Hepatocyte (in vitro differentiated cells): Measurements from ENCODE around the gene GGA2. TPM values are rescaled to one million over a fixed set of nuclear protein-coding genes. Genes with fewer than 3 reads are reported as not detected.

ENCODE experiments used
- DNase-seq: peaks from one replicate; pipeline ENCODE4 v3.0.0-alpha.2; 2016; ENCODE audit warnings: low spot score
- H2AFZ ChIP-seq: fragments of 200-600 bp; sonication (generic); 2 replicates; pipeline ENCODE4 v1.6.0; 2016; ENCODE audit warnings: antibody characterized with exemption, mild to moderate bottlenecking
- H3K27ac ChIP-seq: fragments of 200-600 bp; sonication (generic); 2 replicates; pipeline ENCODE4 v1.5.1; 2016; ENCODE audit warnings: mild to moderate bottlenecking
- H3K27me3 ChIP-seq: fragments of 200-600 bp; sonication (generic); 2 replicates; pipeline ENCODE4 v1.6.1; 2016
- H3K36me3 ChIP-seq: fragments of 200-600 bp; sonication (generic); replicated peaks from 2 replicates; pipeline ENCODE4 v1.5.1; 2016; ENCODE audit warnings: low read depth; ENCODE audit not compliant: insufficient read depth
- H3K4me1 ChIP-seq: fragments of 200-600 bp; sonication (generic); 2 replicates; pipeline ENCODE4 v1.5.1; 2016; ENCODE audit warnings: mild to moderate bottlenecking, moderate library complexity; ENCODE audit not compliant: insufficient read depth
- H3K4me2 ChIP-seq: fragments of 200-600 bp; sonication (generic); 2 replicates; pipeline ENCODE4 v1.6.0; 2016
- H3K4me3 ChIP-seq: fragments of 200-600 bp; sonication (generic); 2 replicates; pipeline ENCODE4 v1.5.1; 2016; ENCODE audit warnings: mild to moderate bottlenecking
- H3K79me2 ChIP-seq: fragments of 200-600 bp; sonication (generic); 2 replicates; pipeline ENCODE4 v1.6.0; 2017; ENCODE audit warnings: mild to moderate bottlenecking
- H3K9me2 ChIP-seq: fragments of 200-600 bp; sonication (generic); replicated peaks from 2 replicates; pipeline ENCODE4 v1.6.0; 2017; ENCODE audit warnings: mild to moderate bottlenecking; ENCODE audit not compliant: insufficient read depth
- H3K9me3 ChIP-seq: fragments of 200-600 bp; sonication (generic); 2 replicates; pipeline ENCODE4 v1.5.1; 2016; ENCODE audit warnings: low read depth, mild to moderate bottlenecking
- H4K20me1 ChIP-seq: fragments of 200-600 bp; sonication (generic); 2 replicates; pipeline ENCODE4 v1.6.0; 2016; ENCODE audit warnings: mild to moderate bottlenecking; ENCODE audit not compliant: insufficient read depth, poor library complexity, severe bottlenecking
- CTCF ChIP-seq: fragments of 200-600 bp; sonication (generic); IDR thresholded peaks from 2 replicates; pipeline ENCODE4 v1.5.1; 2016; ENCODE audit warnings: antibody characterized with exemption, mild to moderate bottlenecking; ENCODE audit not compliant: poor library complexity
- EZH2 ChIP-seq: fragments of 200-600 bp; sonication (generic); IDR thresholded peaks from 2 replicates; pipeline ENCODE4 v1.6.1; 2016; ENCODE audit warnings: antibody characterized with exemption, mild to moderate bottlenecking, borderline replicate concordance
- EZH2phosphoT487 ChIP-seq: fragments of 200-600 bp; sonication (generic); IDR thresholded peaks from one replicate; pipeline ENCODE4 v1.6.1; 2018; ENCODE audit warnings: antibody characterized with exemption, mild to moderate bottlenecking, low read depth, moderate library complexity; ENCODE audit not compliant: unreplicated experiment, severe bottlenecking
- WGBS: methylation state at CpG from one replicate; pipeline ENCODE4 v1.1.6; 2016; ENCODE audit warnings: low lambda C conversion rate; ENCODE audit errors: missing lambda C conversion rate; 5-methylcytosine and 5-hydroxymethylcytosine counted together
- polyA plus RNA-seq: library from polyadenylated mRNA; unstranded; fragments of >200 nt; fragmentation: Nextera tagmentation; extraction: Ambion mirVana; gene quantifications from 2 replicates; pipeline ENCODE4 v1.2.1, GENCODE V29; 2016
- total RNA-seq: library from RNA; depleted of rRNA; stranded (reverse); fragments of >200 nt; gene quantifications from 2 replicates; pipeline ENCODE4 v1.2.3, GENCODE V29; 2014

GGA2 gene
- total and polyA plus RNA-seq, 2 experiments from 2014 or later: 42.4 to 73.1 TPM

GRCh38 chr16:23497543-23497868 is 12.8 kb downstream of the GGA2 start:
- H3K27me3 ChIP-seq: no peaks in the 10 kb centered on the region
- H3K9me2 ChIP-seq: no peaks in the 10 kb centered on the region
- H3K4me2 ChIP-seq: peak overlapping the region; percentile 70
- peak overlapping the region; percentile 93 for H3K27ac ChIP-seq
- peaks cover 10% of the 10 kb centered on the region for H4K20me1 ChIP-seq
- 39% methylated on average over 6 of the region's 6 CpGs for WGBS
- H3K36me3 ChIP-seq: no peaks in the 10 kb centered on the region
- DNase-seq: no peak
- H3K9me3 ChIP-seq: no peaks in the 10 kb centered on the region
- H2AFZ ChIP-seq: peak overlapping the region; percentile 50
- peaks cover 72% of the 10 kb centered on the region for H3K79me2 ChIP-seq
- no peak overlapping the region for H3K4me3 ChIP-seq
- peaks cover 8% of the 10 kb centered on the region for H3K4me1 ChIP-seq
- TF ChIP-seq EZH2phosphoT487: no peak
- no peak for TF ChIP-seq CTCF
- TF ChIP-seq EZH2: no peak

- Histone ChIP-seq H3K27me3 (no peaks in the 10 kb centered on the region), H3K27ac (peak overlapping the region; percentile 93), H3K9me3 (no peaks in the 10 kb centered on the region), H3K79me2 (peaks cover 67% of the 10 kb centered on the region), H2AFZ (no peak overlapping the region), H3K4me2 (peak overlapping the region; percentile 70), H4K20me1 (peaks cover 9% of the 10 kb centered on the region), H3K36me3 (no peaks in the 10 kb centered on the region), H3K4me1 (peaks cover 8% of the 10 kb centered on the region), H3K9me2 (no peaks in the 10 kb centered on the region), H3K4me3 (no peak overlapping the region)
- WGBS: 49% methylated on average over 12 of the region's 12 CpGs
- TF ChIP-seq EZH2phosphoT487 (no peak), EZH2 (no peak), CTCF (no peak)
- peak; percentile 86 for DNase-seq
Observed at GRCh38 chr16:23496821-23497542, 13.3 kb downstream of the GGA2 start.

GRCh38 chr16:23495671-23496070 is 14.6 kb downstream of the GGA2 start:
- Histone ChIP-seq H3K9me2 (no peaks in the 10 kb centered on the region), H3K27ac (peak overlapping the region; percentile 23), H2AFZ (no peak overlapping the region), H3K9me3 (no peaks in the 10 kb centered on the region), H3K4me2 (no peak overlapping the region), H4K20me1 (peaks cover 3% of the 10 kb centered on the region), H3K79me2 (peaks cover 54% of the 10 kb centered on the region), H3K27me3 (no peaks in the 10 kb centered on the region), H3K4me1 (peaks cover 8% of the 10 kb centered on the region), H3K36me3 (no peaks in the 10 kb centered on the region), H3K4me3 (no peak overlapping the region)
- no peak for DNase-seq
- 97% methylated on average over 4 of the region's 4 CpGs for WGBS
- no peak for TF ChIP-seq EZH2phosphoT487
- TF ChIP-seq EZH2: no peak
- no peak for TF ChIP-seq CTCF
